H1 (cell line): ENCODE measurements around the gene PAXX. TPM values are rescaled to one million over a fixed set of nuclear protein-coding genes. Genes with fewer than 3 reads are reported as not detected.

Experiments
- CHD7 ChIP-seq: fragments of 300-600 bp; sonication (generic); IDR thresholded peaks from 2 replicates; pipeline ENCODE4 v1.7.1; 2012; ENCODE audit warnings: low read length, moderate library complexity, mild to moderate bottlenecking, inconsistent platforms; ENCODE audit not compliant: insufficient replicate concordance
- CTBP2 ChIP-seq: IDR thresholded peaks from 2 replicates; pipeline ENCODE4 v1.7.0; 2011; ENCODE audit warnings: borderline replicate concordance, mild to moderate bottlenecking, moderate library complexity, mixed read lengths, low read length; ENCODE audit not compliant: insufficient read depth, insufficient read length
- KDM1A ChIP-seq: fragments of 200-600, 300-600 bp; sonication (generic); IDR thresholded peaks from 2 replicates; pipeline ENCODE4 v1.7.1; 2016; ENCODE audit warnings: mild to moderate bottlenecking, low read length, borderline replicate concordance
- MAX ChIP-seq: IDR thresholded peaks from 2 replicates; pipeline ENCODE4 v1.6.1; 2012; ENCODE audit warnings: inconsistent platforms
- NANOG ChIP-seq: IDR thresholded peaks from 2 replicates; pipeline ENCODE4 v1.6.1; 2011; ENCODE audit warnings: low read length, low read depth, mild to moderate bottlenecking, inconsistent platforms; ENCODE audit not compliant: insufficient read depth, poor library complexity, severe bottlenecking
- RBBP5 ChIP-seq: IDR thresholded peaks from 2 replicates; pipeline ENCODE4 v1.7.1; 2012; ENCODE audit warnings: low read depth, mild to moderate bottlenecking, inconsistent platforms, low read length, moderate library complexity, borderline replicate concordance
- polyA plus RNA-seq, 7 experiments: library from polyadenylated mRNA; depleted of rRNA in 3 of 7; stranded (reverse) in 5 of 7; unstranded in 2 of 7; fragments of >200 nt in 5 of 7; fragments of 200-250 nt in 2 of 7; gene quantifications; 1 replicate in 5 of 7; 2 replicates in 1 of 7; 4 replicates in 1 of 7; pipeline versions ENCODE4 v1.2.1 to v1.2.3, GENCODE V29; 2011 to 2013; ENCODE audit warnings: missing spikeins in 2 of 7, mixed read lengths in 2 of 7
- total RNA-seq: library from RNA; stranded (reverse); fragmentation: NEBNext Ultra II Directional; extraction: Animal tissue kit (Norgen Biotek cat#: 25700); gene quantifications from 2 replicates; pipeline ENCODE4 v1.2.1, GENCODE V29; 2021

PAXX gene
- total and polyA plus RNA-seq, 2 of the 8 experiments (the other 6 are each of a cell fraction or from before 2014, with no cell fraction given): 43.4 to 45.9 TPM

- TF ChIP-seq MAX (no peak), CHD7 (no peak), CTBP2 (no peak), KDM1A (no peak), NANOG (no peak), RBBP5 (no peak)
Measured at GRCh38 chr9:136983656-136984314, 8.4 kb upstream of the PAXX start (continued).
